Neural progenitor cell (in vitro differentiated cells): ENCODE measurements around the gene TMEM229A. TPM values are rescaled to one million over a fixed set of nuclear protein-coding genes. Genes with fewer than 3 reads are reported as not detected.
A peak's percentile ranks its signal among the peaks of the same experiment; 100 is the strongest.
"Not testable (repeated sequence)": the region's sequence is repeated elsewhere in the genome, so short reads cannot be mapped to it uniquely, and the experiment has no call there.

Experiments
- DNase-seq: peaks from one replicate; pipeline ENCODE4 v3.0.0-alpha.2; 2016; ENCODE audit warnings: low spot score
- H2AFZ ChIP-seq: fragments of 200-600 bp; sonication (generic); replicated peaks from 2 replicates; pipeline ENCODE4 v1.6.1; 2016; ENCODE audit warnings: antibody characterized with exemption
- H3F3A ChIP-seq: fragments of 200-600 bp; sonication (generic); 2 replicates; pipeline ENCODE4 v1.6.1; 2016; ENCODE audit warnings: antibody characterized with exemption, low read depth
- H3K27ac ChIP-seq: fragments of 200-600 bp; sonication (generic); 2 replicates; pipeline ENCODE4 v1.5.1; 2016; ENCODE audit warnings: mild to moderate bottlenecking
- H3K27me3 ChIP-seq: fragments of 200-600 bp; sonication (generic); 2 replicates; pipeline ENCODE4 v1.6.1; 2016; ENCODE audit warnings: mild to moderate bottlenecking, moderate library complexity
- H3K36me3 ChIP-seq: fragments of 200-600 bp; sonication (generic); 2 replicates; pipeline ENCODE4 v1.5.1; 2016
- H3K4me1 ChIP-seq: fragments of 200-600 bp; sonication (generic); 2 replicates; pipeline ENCODE4 v1.6.1; 2016; ENCODE audit warnings: mixed run types
- H3K4me2 ChIP-seq: fragments of 200-600 bp; sonication (generic); 2 replicates; pipeline ENCODE4 v1.6.1; 2016
- H3K4me3 ChIP-seq: fragments of 200-600 bp; sonication (generic); 2 replicates; pipeline ENCODE4 v1.5.1; 2016
- H3K79me2 ChIP-seq: fragments of 200-600 bp; sonication (generic); 2 replicates; pipeline ENCODE4 v1.6.1; 2016; ENCODE audit warnings: low read depth
- H3K9ac ChIP-seq: fragments of 200-600 bp; sonication (generic); 2 replicates; pipeline ENCODE4 v1.6.1; 2016
- H3K9me3 ChIP-seq: fragments of 200-600 bp; sonication (generic); 2 replicates; pipeline ENCODE4 v1.5.1; 2016; ENCODE audit warnings: low read depth
- H4K20me1 ChIP-seq: fragments of 200-600 bp; sonication (generic); 2 replicates; pipeline ENCODE4 v1.6.1; 2016; ENCODE audit warnings: low read depth
- H3K27ac Mint-ChIP-seq: 3 replicates; pipeline ENCODE4 v1.8.0; 2021; ENCODE audit warnings: mixed read lengths
- H3K27me3 Mint-ChIP-seq: 2 replicates; pipeline ENCODE4 v1.8.0; 2022; ENCODE audit warnings: low read depth, mild to moderate bottlenecking, inconsistent platforms, moderate library complexity, mixed read lengths; ENCODE audit not compliant: insufficient read depth
- H3K36me3 Mint-ChIP-seq: 3 replicates; pipeline ENCODE4 v1.8.0; 2021; ENCODE audit warnings: mixed read lengths
- H3K4me1 Mint-ChIP-seq: 3 replicates; pipeline ENCODE4 v1.8.0; 2021; ENCODE audit warnings: mixed read lengths
- H3K4me3 Mint-ChIP-seq: 3 replicates; pipeline ENCODE4 v1.8.0; 2021; ENCODE audit warnings: mild to moderate bottlenecking, moderate library complexity, mixed read lengths
- H3K9me3 Mint-ChIP-seq: 3 replicates; pipeline ENCODE4 v1.8.0; 2020; ENCODE audit warnings: mixed read lengths
- EZH2 ChIP-seq: fragments of 200-600 bp; sonication (generic); IDR thresholded peaks from 2 replicates; pipeline ENCODE4 v1.6.1; 2017; ENCODE audit warnings: antibody characterized with exemption, mild to moderate bottlenecking, moderate library complexity
- EZH2phosphoT487 ChIP-seq: fragments of 200-600 bp; sonication (generic); IDR thresholded peaks from 2 replicates; pipeline ENCODE4 v1.6.1; 2017; ENCODE audit warnings: antibody characterized with exemption
- total RNA-seq: library from RNA; depleted of rRNA; stranded (reverse); fragments of >200 nt; gene quantifications from 2 replicates; pipeline ENCODE4 v1.2.3, GENCODE V29; 2015; ENCODE audit warnings: low replicate concordance
- TF ChIP-seq, protein P1 (sequence below): fragments of 200-600 bp; sonication (generic); IDR thresholded peaks from 2 replicates; pipeline ENCODE4 v1.5.1; 2017; ENCODE audit warnings: antibody characterized with exemption, mild to moderate bottlenecking

Gene TMEM229A
- total RNA-seq, result 0.06 TPM in 1 of 2 replicates, not detected in the other

DNA sequence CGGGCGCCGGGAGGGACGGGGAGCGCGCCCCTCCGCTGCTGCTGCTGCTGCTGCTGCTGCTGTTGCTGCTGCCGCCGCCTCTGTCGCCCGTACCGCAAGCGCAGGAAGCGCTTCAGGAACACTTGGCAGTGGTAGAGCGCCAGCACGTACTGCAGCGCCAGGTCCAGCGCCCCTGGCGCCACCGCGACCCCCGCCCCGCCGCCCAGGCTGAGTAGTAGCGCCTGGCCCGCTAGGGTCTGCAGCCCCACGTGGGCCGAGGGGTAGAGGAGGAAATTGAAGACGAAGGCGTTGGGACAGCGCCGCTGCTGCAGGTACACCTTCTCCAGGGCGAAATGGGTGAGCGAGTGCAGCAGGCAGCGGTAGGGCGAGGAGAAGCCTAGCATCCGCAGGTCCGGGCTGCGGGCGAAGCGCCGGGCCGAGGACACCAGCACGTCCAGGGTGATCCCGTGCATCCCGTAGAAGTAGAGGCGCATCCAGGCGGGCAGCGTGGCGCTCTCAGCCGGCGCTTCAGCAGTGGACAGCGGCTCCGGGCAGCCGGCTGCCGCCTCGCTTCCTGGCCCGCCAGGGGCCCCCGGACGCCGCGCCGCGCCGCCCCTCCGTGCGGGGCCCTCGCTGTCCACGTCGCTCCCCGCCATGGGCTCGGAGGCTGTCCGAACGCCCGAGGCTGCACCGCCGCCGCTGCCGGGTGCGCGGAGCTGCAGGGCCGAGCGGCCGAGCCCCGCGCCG, at the start of gene TMEM229A:
Gene TMEM229A, minus strand, starts transcription at position 699 of the 726 bp plus-strand sequence. Its CDS starts 64 bp downstream, at position 635.
- Histone ChIP-seq H3K4me1 (peaks cover 12% of the 10 kb centered on the region), H2AFZ (peak within 1 kb of the TSS; percentile 89), H3K36me3 (no peaks in the 10 kb centered on the region), H3K27me3 (peaks cover 58% of the 10 kb centered on the region), H3F3A (peaks cover 18% of the 10 kb centered on the region), H3K4me2 (peak within 1 kb of the TSS; percentile 92), H3K9ac (no peak within 1 kb of the TSS), H3K27ac (no peak within 1 kb of the TSS), H3K79me2 (no peaks in the 10 kb centered on the region), H3K9me3 (no peaks in the 10 kb centered on the region), H3K4me3 (peak within 1 kb of the TSS; percentile 57), H4K20me1 (no peaks in the 10 kb centered on the region)
- Mint-ChIP-seq H3K4me1 (peaks cover 28% of the 10 kb centered on the region), H3K27me3 (peaks cover 8% of the 10 kb centered on the region), H3K27ac (peak within 1 kb of the TSS; percentile 65), H3K9me3 (no peaks in the 10 kb centered on the region), H3K36me3 (no peaks in the 10 kb centered on the region), H3K4me3 (peak within 1 kb of the TSS; percentile 98)
- DNase-seq, result peak; percentile 87
- TF ChIP-seq, protein P1, sequence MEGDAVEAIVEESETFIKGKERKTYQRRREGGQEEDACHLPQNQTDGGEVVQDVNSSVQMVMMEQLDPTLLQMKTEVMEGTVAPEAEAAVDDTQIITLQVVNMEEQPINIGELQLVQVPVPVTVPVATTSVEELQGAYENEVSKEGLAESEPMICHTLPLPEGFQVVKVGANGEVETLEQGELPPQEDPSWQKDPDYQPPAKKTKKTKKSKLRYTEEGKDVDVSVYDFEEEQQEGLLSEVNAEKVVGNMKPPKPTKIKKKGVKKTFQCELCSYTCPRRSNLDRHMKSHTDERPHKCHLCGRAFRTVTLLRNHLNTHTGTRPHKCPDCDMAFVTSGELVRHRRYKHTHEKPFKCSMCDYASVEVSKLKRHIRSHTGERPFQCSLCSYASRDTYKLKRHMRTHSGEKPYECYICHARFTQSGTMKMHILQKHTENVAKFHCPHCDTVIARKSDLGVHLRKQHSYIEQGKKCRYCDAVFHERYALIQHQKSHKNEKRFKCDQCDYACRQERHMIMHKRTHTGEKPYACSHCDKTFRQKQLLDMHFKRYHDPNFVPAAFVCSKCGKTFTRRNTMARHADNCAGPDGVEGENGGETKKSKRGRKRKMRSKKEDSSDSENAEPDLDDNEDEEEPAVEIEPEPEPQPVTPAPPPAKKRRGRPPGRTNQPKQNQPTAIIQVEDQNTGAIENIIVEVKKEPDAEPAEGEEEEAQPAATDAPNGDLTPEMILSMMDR, result peak; percentile 30
- TF ChIP-seq EZH2, result no peak

GRCh38 chr7:124082234-124082633, 49.4 kb upstream of the TMEM229A start:
- H3K4me1 Mint-ChIP-seq, H3K27me3 Mint-ChIP-seq, H3K36me3 Mint-ChIP-seq, H3K4me3 Mint-ChIP-seq, H3K4me2 ChIP-seq, H3F3A ChIP-seq, H3K27me3 ChIP-seq, H3K4me1 ChIP-seq, H3K4me3 ChIP-seq, H3K9me3 Mint-ChIP-seq, H3K79me2 ChIP-seq, H3K9me3 ChIP-seq, H3K27ac Mint-ChIP-seq, DNase-seq, H4K20me1 ChIP-seq, H3K27ac ChIP-seq, H2AFZ ChIP-seq, H3K9ac ChIP-seq, H3K36me3 ChIP-seq: not testable (repeated sequence)

- H3K27ac ChIP-seq, result no peak overlapping the region
- no peak overlapping the region for H3K4me3 Mint-ChIP-seq
These were observed 44.7 kb upstream of the TMEM229A start for GRCh38 chr7:124077546-124077945.

DNA sequence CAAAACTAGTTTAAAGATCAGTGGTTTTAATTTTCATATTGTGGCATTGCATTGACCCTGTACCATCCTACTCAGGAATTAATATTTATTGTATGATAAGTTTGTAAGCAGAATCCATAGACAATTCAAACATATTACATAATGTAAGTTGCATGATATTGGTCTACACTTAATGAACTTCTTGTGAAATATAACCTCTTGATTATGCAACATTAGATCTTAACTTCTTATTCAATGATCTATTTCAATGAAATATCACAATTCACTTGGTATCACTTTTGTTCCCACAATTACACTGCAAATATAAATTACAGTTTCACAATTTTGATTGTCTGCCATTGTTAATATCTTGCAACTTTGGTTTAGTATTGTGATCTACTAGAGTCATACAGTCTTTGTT, 44.0 kb upstream of the TMEM229A start:
- Mint-ChIP-seq H3K4me3 (no peak overlapping the region), H3K27ac (no peak overlapping the region), H3K27me3 (no peaks in the 10 kb centered on the region), H3K4me1 (no peaks in the 10 kb centered on the region), H3K36me3 (no peaks in the 10 kb centered on the region), H3K9me3 (no peaks in the 10 kb centered on the region)
- TF ChIP-seq, protein P1, result no peak
- TF ChIP-seq EZH2phosphoT487 (no peak), EZH2 (no peak)
- no peak overlapping the region for H3K9ac ChIP-seq
- no peaks in the 10 kb centered on the region for H3K27me3 ChIP-seq
- H4K20me1 ChIP-seq, result no peaks in the 10 kb centered on the region
- H3K36me3 ChIP-seq, result no peaks in the 10 kb centered on the region
- H3K4me1 ChIP-seq, result no peaks in the 10 kb centered on the region
- H3K9me3 ChIP-seq, result no peaks in the 10 kb centered on the region
- H3K4me2 ChIP-seq, result no peak overlapping the region
- DNase-seq, result no peak
- H3F3A ChIP-seq, result no peaks in the 10 kb centered on the region
- no peak overlapping the region for H2AFZ ChIP-seq
- no peak overlapping the region for H3K4me3 ChIP-seq
- H3K27ac ChIP-seq, result no peak overlapping the region
- H3K79me2 ChIP-seq, result no peaks in the 10 kb centered on the region

More at GRCh38 chr7:124077546-124077945, 44.7 kb upstream of the TMEM229A start:
- Histone ChIP-seq H3K9ac (no peak overlapping the region), H3K36me3 (no peaks in the 10 kb centered on the region), H3K79me2 (no peaks in the 10 kb centered on the region), H3K4me3 (no peak overlapping the region), H3K9me3 (no peaks in the 10 kb centered on the region), H3K4me2 (no peak overlapping the region), H3F3A (no peaks in the 10 kb centered on the region), H3K4me1 (no peaks in the 10 kb centered on the region), H2AFZ (no peak overlapping the region), H4K20me1 (no peaks in the 10 kb centered on the region), H3K27me3 (no peaks in the 10 kb centered on the region)
- Mint-ChIP-seq H3K4me1 (no peaks in the 10 kb centered on the region), H3K27me3 (no peaks in the 10 kb centered on the region), H3K9me3 (no peaks in the 10 kb centered on the region), H3K36me3 (no peaks in the 10 kb centered on the region), H3K27ac (no peak overlapping the region)
- TF ChIP-seq EZH2phosphoT487 (no peak), EZH2 (no peak)
- TF ChIP-seq, protein P1, result peak; percentile 12
- DNase-seq, result no peak
